GM03348 (cell line): ENCODE results near the gene MRPL23.

Experiments used
- DNase-seq: peaks from one replicate; pipeline ENCODE4 v3.0.0; 2012; ENCODE audit warnings: low spot score

MRPL23 gene

DNA sequence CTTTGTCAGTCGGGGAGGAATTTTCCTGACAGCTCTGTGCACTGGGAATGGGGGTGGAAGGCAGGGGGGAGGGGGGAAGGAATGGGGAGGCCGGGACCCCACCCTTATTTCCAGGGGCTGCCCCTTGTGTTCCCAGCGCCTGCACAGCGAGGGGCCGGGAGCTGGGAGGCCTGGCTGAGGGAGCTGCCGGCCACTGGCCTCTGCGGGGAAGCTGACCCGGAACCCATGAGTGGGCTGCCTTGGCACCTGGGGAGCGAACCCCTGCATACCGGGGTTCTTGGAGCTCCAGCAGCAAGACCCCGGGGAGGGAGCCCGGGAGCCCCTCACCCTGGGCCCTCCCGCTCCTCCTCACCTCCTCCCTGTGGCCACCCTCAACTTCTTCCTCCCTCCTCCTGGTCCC is 47.0 kb downstream of the MRPL23 start:
- no peak for DNase-seq

DNA sequence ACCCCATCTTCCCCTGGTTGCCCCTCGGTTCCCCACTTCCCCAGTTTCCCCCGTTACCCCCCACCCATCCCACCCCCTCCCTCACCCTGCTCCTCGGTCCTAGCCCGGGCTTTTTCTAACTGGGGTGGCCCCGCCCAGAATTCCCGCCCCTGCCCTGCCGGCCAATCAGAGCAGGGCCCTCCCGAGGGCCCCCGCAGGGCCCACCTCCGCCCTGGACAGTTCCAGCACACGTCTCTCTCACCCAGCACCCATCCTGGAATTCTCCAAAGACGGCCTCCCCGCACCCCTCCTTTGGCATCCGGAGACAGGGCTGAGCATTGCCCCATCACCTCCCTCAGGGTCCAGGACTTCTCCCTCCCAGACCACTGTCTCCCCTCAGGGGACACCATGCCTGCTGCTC is 50.6 kb downstream of the MRPL23 start, which contains the start of gene H19:
Gene H19, minus strand, starts transcription at position 88 of the 400 bp plus-strand sequence.
- no peak for DNase-seq

DNA sequence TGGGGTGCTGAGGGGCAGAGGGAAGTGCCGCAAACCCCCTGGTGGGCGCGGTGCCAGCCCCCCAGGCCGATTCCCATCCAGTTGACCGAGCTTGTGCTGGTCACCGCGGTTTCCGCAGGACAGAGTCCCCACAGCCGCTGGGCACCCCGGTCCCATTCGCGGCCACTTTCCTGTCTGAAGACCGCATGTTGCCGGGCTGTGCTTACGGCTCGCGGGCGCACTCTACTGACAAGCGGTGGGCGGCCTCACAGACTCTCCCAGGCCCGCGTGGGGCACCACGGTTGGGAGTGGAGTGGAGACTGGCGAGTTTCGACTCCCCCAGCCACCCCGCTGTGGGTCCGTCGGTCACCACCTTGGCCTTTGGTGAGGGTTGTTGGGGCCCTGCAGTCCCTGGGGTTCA is 51.2 kb downstream of the MRPL23 start:
- no peak for DNase-seq

DNA sequence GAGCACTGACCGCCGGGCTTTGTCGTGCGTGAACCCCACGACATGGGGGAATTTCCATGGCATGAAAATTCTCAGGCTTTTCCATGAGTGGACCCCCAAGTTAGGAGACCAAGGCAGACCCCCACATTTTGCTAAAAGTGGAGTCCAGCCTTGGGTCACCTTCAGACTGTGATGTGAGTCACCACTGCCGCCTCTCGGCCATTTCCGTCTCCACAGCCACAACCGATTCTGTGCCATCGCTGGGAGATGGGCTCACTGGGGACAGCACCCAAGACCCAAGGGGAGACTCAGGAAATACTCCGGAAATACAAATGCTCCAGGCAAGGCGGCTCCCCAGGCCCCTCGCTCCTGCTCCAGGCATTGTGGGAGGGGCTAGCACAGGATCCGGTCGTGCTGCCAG is 51.7 kb downstream of the MRPL23 start:
- DNase-seq, result no peak

DNA sequence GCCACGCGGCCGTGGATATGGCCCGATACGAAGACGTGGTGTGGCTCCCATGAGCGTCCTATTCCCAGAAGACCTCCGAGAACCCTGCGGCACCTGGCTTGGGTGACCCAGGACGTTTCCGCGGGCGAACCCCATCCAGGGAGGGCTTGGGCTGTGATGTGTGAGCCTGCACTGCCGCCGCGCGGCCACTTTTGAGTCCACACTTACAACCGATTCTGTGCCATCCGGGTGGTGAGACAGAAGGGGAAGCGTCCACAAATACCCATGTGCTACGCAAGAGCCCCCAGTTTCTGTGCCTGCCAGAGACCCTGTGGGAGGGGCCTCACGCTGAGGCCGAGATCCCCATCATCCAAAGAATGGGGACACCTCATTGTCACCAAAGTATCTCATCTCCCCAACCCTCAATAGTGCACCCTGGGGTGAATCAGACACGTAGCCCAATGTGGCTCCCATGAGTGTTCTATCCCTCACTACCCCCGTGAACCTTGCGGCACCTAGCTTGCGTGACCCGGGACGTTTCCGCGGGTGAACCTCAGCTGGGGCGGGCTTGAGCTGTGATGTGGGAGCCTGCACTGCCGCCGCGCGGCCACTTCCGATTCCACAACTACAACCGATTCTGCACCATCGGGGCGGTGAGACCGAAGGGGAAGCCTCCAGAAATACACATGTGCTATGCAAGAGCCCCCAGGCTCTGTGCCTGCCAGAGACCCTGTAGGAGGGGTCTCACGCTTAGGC is 55.1 kb downstream of the MRPL23 start:
- no peak for DNase-seq

DNA sequence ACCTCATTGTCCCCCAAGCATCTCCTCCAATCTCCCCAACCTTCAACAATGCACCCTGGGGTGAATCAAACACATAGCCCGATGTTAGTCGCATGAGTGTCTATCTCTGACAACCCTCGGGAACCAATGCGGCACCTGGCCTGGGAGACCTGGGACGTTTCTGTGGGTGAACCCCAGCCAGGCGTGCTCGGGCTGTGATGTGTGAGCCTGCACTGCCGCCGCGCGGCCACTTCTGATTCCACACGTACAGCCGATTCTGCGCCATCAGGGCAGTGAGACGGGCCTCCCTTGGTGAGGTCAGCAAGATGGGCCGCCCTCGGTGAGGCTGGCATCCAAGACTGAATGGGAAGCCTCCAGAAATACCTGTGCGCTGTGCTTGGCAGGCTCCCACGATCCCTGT is 55.7 kb downstream of the MRPL23 start:
- DNase-seq, result no peak

DNA sequence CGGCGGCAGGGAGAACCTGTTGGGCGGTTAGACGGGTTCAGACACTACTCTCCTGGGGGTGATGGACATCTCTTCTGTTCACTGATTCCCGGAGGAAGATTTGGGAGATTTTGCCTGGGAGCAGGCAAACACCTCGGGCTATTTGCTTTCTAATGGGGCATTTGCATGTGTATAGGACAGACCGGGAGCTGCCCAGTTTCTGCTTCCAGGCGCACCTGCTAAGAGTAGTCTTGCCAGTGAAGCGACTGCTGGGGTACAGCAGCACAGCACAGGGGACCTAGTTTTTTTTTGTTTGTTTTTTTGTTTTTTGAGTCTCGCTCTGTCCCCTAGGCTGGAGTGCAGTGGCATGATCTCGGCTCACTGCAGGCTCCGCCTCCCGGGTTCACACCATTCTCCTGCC is 57.3 kb downstream of the MRPL23 start:
- DNase-seq, result no peak
